Right renal pelvis (tissue), 4 donors: Measurements from ENCODE around the gene SEC11A. TPM values are rescaled to one million over a fixed set of nuclear protein-coding genes. Genes with fewer than 3 reads are reported as not detected.
"Not testable (repeated sequence)": the region's sequence is repeated elsewhere in the genome, so short reads cannot be mapped to it uniquely, and the experiment has no call there.

Source experiments
- DNase-seq, 4 donors: peaks; one replicate each; pipeline ENCODE4 v3.0.0-alpha.2; 2013; ENCODE audit warnings: low read depth in 4 of 4, low spot score in 3 of 4, missing footprints in 1 of 4
- polyA plus RNA-seq, 4 donors: library from polyadenylated mRNA; unstranded; fragments of 120-200 nt; gene quantifications; one replicate each; pipeline ENCODE4 v1.2.1, GENCODE V29; 2013; ENCODE audit not compliant: insufficient read length in 4 of 4

Gene SEC11A
- polyA plus RNA-seq, result 100 to 1,000 TPM; 265 to 302 (median 296) TPM

GRCh38 chr15:84716036-84716732 lies at the start of gene SEC11A:
Gene SEC11A, minus strand, starts transcription at chr15:84716139. Its CDS starts 64 bp downstream, at chr15:84716075.
- peak; percentile 83 to 90 (median 84) for DNase-seq

- DNase-seq, result no peak
These were observed 49.7 kb upstream of the SEC11A start for GRCh38 chr15:84765675-84766074.

DNA sequence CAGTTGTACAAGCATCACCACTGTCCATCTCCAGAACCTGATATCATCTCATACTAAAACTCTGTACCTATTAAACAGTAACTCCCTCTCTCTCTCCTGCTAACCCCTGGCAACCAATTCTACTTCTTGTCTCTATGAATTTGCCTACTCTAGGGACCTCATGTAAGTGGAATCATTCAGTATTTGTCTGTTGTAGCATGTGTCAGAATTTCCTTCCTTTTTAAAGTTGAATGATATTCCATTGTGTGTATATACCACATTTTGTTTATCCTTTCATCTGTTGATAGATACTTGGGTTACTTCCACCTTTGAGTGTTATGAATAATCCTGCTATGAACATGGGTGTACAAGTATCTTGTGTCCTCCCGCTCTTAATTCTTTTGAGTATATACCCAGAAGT lies 49.0 kb upstream of the SEC11A start:
- DNase-seq, result no peak

DNA sequence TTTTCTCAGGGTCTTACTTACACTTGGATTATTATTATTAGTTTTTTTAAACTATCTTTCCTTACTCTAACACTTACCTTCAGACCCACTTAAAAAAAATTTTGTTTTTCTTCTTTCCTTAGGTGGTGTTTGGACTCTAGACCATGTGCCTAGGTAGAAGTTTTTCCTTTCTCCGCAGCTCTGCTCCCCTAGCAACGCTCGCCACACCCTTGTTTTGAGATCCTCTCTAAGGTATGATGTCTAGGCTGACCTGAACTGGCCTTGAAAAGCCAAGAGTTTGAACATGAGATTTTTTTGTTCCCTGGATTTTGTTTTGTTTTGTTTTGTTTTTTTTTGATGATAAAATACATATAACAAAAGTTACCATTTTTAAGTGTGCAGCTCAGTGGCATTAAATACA lies 48.6 kb upstream of the SEC11A start:
- no peak for DNase-seq

- DNase-seq, result no peak
These were observed 47.1 kb upstream of the SEC11A start for GRCh38 chr15:84762840-84763572.

GRCh38 chr15:84761607-84762131 lies 45.7 kb upstream of the SEC11A start:
- no peak for DNase-seq

DNA sequence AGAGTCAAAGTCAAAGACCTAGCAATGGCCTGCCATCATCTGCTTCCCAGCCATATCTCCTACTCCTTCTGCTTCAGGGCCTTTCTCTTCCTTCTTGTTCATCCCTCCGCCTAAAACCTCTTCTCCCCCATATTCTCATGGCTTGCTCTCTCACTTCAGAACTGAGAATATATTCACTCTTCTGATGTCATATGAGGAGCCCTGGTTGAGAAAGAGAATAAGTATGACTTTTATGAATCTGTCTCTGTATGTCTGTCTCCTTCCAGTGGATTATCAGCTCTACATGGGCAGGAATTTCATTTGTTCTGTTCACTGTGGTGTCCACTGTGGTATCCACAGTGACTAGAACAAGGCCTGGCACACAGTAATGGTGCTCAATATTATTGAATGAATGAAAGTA lies 44.3 kb upstream of the SEC11A start:
- no peak for DNase-seq

GRCh38 chr15:84759018-84759417 lies 43.1 kb upstream of the SEC11A start:
- no peak for DNase-seq

GRCh38 chr15:84755736-84756527 lies 40.0 kb upstream of the SEC11A start:
- DNase-seq, result no peak

GRCh38 chr15:84754889-84755288 lies 39.0 kb upstream of the SEC11A start:
- DNase-seq, result not testable (repeated sequence)

DNA sequence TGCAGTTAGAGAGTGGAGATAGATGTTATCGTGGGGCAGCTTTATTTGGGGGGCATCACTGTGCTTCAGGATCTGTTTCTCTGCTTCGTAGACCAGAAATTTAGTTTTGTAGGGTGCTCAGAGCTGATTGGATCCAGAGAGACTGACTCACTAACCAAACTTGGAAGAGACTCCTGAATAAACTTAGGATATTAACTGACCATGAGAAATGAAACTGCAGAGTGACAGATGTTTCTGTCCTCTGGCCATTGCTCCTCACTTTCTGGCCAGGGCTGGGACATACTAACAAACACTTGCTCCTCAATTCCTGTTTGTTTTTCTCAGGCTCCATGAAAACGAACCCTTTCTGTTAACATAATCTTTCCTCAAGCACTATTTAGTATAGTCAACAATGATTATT lies 36.8 kb upstream of the SEC11A start:
- DNase-seq, result no peak

GRCh38 chr15:84752195-84752594 lies 36.3 kb upstream of the SEC11A start:
- no peak for DNase-seq

DNA sequence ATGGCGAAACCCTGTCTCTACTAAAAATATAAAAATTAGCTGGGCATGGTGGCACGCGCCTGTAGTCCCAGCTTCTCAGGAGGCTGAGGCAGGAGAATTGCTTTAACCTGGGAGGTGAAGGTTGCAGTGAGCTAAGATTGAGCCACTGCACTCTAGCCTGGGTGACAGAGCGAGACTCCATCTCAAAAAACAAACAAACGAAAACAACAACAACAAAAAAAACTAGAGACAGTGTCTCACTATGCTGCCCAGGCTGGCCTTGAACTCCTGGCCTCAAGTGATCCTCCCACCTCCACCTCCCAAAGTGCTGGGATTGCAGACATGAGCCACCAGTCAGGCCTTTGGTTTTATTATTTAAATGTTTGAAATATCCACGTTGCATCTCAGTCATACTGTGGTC lies 35.8 kb upstream of the SEC11A start:
- DNase-seq, result not testable (repeated sequence)

GRCh38 chr15:84750583-84751092 lies 34.7 kb upstream of the SEC11A start:
- no peak for DNase-seq

DNA sequence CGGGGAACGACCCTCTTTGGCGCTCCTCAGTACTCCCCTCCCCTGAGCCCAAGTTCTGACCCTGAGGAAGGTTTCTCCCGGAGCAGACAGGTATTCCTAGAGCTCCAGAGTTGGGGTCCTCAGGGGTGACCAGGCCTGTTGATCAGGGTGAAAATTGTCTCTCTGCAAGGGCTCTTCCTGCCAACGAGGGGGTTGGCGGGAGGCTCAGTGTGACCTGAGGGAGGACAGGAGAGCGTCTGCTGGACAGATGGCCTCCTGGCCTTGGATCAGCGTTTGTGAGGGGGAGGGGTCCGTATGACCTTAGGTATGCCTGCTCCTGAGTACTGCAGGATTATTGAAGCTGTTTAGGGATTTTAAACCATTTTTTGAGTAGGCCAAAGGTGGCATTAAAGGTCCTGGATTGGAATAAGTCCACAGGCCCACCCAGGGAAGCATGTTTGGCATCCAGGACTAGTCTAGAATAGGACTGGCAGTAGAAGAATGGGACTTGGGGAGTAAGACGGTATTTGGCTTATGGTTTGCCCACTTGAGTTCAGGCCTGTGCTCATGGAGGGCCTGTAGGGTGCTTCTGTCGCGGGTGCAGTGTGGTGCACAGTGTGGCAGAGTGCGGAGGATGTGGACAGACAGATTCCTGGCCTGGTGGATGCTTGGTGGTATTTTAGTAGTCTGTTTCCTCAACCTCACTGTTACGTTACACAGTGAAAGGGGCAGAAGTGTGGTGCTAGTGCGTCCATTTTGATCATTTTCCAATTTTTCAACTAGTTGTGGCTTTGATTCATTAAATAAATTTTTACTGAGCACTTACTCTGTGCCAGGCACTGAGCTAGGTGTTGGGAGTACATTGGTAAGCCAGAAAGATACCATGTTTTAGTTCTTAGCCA lies 33.4 kb upstream of the SEC11A start:
- DNase-seq, result no peak

- DNase-seq, result no peak
These were observed 32.6 kb upstream of the SEC11A start, which contains the start of gene ZNF592 for GRCh38 chr15:84748274-84749110. Gene ZNF592, plus strand, starts transcription at chr15:84748592. Its CDS starts 34,084 bp downstream, at chr15:84782676.

- no peak for DNase-seq
These were observed 31.7 kb upstream of the SEC11A start for GRCh38 chr15:84747416-84748273.

DNA sequence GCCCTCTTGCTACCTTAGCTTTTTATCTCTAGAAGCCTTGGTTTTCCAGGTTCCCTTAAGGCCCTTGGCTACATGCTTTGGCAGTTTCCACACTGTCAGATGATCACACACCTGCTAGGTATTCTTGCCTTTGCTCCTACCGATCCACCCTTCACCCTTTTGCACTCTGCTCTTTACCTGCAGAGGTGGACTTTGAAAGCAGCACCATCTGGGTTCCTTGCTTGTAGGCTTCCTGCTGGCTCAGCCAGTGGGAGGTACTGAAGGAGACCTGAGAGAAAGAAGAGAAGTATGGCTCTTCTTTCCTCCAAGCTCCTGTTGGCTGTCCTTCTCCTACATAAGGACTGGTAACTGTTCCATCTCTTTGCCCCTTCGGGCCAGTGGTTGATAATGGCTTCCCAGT lies 25.2 kb upstream of the SEC11A start:
- no peak for DNase-seq
